Endodermal cell (in vitro differentiated cells): ENCODE measurements around the gene SPRYD4. TPM values are rescaled to one million over a fixed set of nuclear protein-coding genes. Genes with fewer than 3 reads are reported as not detected.

Experiments
- DNase-seq: peaks from one replicate; pipeline ENCODE4 v3.0.0-alpha.2; 2017
- H3K27ac ChIP-seq: 2 replicates; pipeline ENCODE4 v1.5.1; 2013; ENCODE audit warnings: mild to moderate bottlenecking, low read depth, low read length, moderate library complexity
- H3K27me3 ChIP-seq: 2 replicates; pipeline ENCODE4 v1.6.1; 2013; ENCODE audit warnings: mild to moderate bottlenecking, low read length, moderate library complexity; ENCODE audit not compliant: insufficient read depth, control insufficient read depth, poor library complexity, severe bottlenecking
- H3K36me3 ChIP-seq: 2 replicates; pipeline ENCODE4 v1.7.0; 2013; ENCODE audit warnings: mild to moderate bottlenecking, low read length, moderate library complexity; ENCODE audit not compliant: control insufficient read depth, insufficient read depth
- H3K4me1 ChIP-seq: one replicate; pipeline ENCODE4 v1.7.0; 2013; ENCODE audit warnings: low read length; ENCODE audit not compliant: control insufficient read depth, insufficient read depth
- H3K4me3 ChIP-seq: 2 replicates; pipeline ENCODE4 v1.5.1; 2013; ENCODE audit warnings: mild to moderate bottlenecking, low read length, moderate library complexity
- H3K9ac ChIP-seq: 2 replicates; pipeline ENCODE4 v1.6.1; 2013; ENCODE audit warnings: mild to moderate bottlenecking, low read length, moderate library complexity; ENCODE audit not compliant: poor library complexity, severe bottlenecking; ENCODE audit errors: extremely low read depth
- H3K9me3 ChIP-seq: 2 replicates; pipeline ENCODE4 v1.6.1; 2013; ENCODE audit warnings: mild to moderate bottlenecking, low read length, moderate library complexity; ENCODE audit not compliant: control insufficient read depth
- H3K27ac Mint-ChIP-seq: 2 replicates; pipeline ENCODE4 v1.8.0; 2020; ENCODE audit warnings: mixed read lengths
- H3K27me3 Mint-ChIP-seq: 2 replicates; pipeline ENCODE4 v1.8.0; 2021; ENCODE audit warnings: mild to moderate bottlenecking, mixed read lengths; ENCODE audit not compliant: insufficient read depth
- H3K36me3 Mint-ChIP-seq: 2 replicates; pipeline ENCODE4 v1.8.0; 2020; ENCODE audit warnings: low read depth, mixed read lengths
- H3K4me1 Mint-ChIP-seq: 2 replicates; pipeline ENCODE4 v1.8.0; 2020; ENCODE audit warnings: mixed read lengths
- H3K4me3 Mint-ChIP-seq: 2 replicates; pipeline ENCODE4 v1.8.0; 2020; ENCODE audit warnings: mild to moderate bottlenecking, moderate library complexity, mixed read lengths
- H3K9me3 Mint-ChIP-seq: 2 replicates; pipeline ENCODE4 v1.8.0; 2020; ENCODE audit warnings: mild to moderate bottlenecking, mixed read lengths
- CTCF ChIP-seq: fragments of 200-600 bp; sonication (generic); conservative IDR thresholded peaks from 2 replicates; pipeline ENCODE4 v1.5.0; 2021; ENCODE audit warnings: antibody characterized with exemption, mild to moderate bottlenecking
- WGBS, 2 experiments: methylation state at CpG; one replicate each; pipeline versions ENCODE4 v1.1.5 to v1.1.7; 2013; ENCODE audit warnings: missing lambda C conversion rate in 2 of 2, mixed read lengths in 1 of 2; ENCODE audit not compliant: insufficient coverage in 1 of 2, insufficient read length in 1 of 2; 5-methylcytosine and 5-hydroxymethylcytosine counted together
- total RNA-seq, 2 donors: library from RNA; stranded (reverse); fragmentation: NEBNext Ultra II Directional in 1 of 2; extraction: Animal tissue kit (Norgen Biotek cat#: 25700) in 1 of 2; gene quantifications; 2 replicates in 1 of 2; 3 replicates in 1 of 2; pipeline ENCODE4 v1.2.1, GENCODE V29; 2021

Gene SPRYD4
- total RNA-seq, 2 donors from 2014 or later = 2.9 to 3.8 TPM

- Mint-ChIP-seq H3K4me3 (no peak overlapping the region), H3K27me3 (peaks cover 11% of the 10 kb centered on the region), H3K9me3 (no peaks in the 10 kb centered on the region), H3K4me1 (peaks cover 8% of the 10 kb centered on the region), H3K27ac (no peak overlapping the region), H3K36me3 (peaks cover 10% of the 10 kb centered on the region)
- H3K4me1 ChIP-seq = no peaks in the 10 kb centered on the region
- H3K27ac ChIP-seq = no peak overlapping the region
- no peaks in the 10 kb centered on the region for H3K36me3 ChIP-seq
- H3K27me3 ChIP-seq = no peaks in the 10 kb centered on the region
- no peak overlapping the region for H3K9ac ChIP-seq
- 82 to 100% methylated on average over 3 to 5 of the region's 5 CpGs for WGBS, 2 experiments
- H3K4me3 ChIP-seq = no peak overlapping the region
- no peaks in the 10 kb centered on the region for H3K9me3 ChIP-seq
- no peak for TF ChIP-seq CTCF
- no peak for DNase-seq
These were observed 17.2 kb upstream of the SPRYD4 start for GRCh38 chr12:56451147-56451546.

- no peak for TF ChIP-seq CTCF
These were observed 13.8 kb upstream of the SPRYD4 start, which contains the start of gene MIP for GRCh38 chr12:56454557-56454956. MIP (minus strand) TSS chr12:56454657; CDS start chr12:56454613, 44 bp downstream.

GRCh38 chr12:56457817-56458216 is 10.6 kb upstream of the SPRYD4 start:
- Mint-ChIP-seq H3K9me3 (no peaks in the 10 kb centered on the region), H3K27ac (no peak overlapping the region), H3K4me3 (no peak overlapping the region), H3K4me1 (peaks cover 2% of the 10 kb centered on the region), H3K27me3 (peaks cover 8% of the 10 kb centered on the region), H3K36me3 (no peaks in the 10 kb centered on the region)
- no peak for DNase-seq
- no peak overlapping the region for H3K9ac ChIP-seq
- no peak for TF ChIP-seq CTCF
- H3K36me3 ChIP-seq = no peaks in the 10 kb centered on the region
- no peaks in the 10 kb centered on the region for H3K9me3 ChIP-seq
- no peak overlapping the region for H3K27ac ChIP-seq
- H3K4me3 ChIP-seq = no peak overlapping the region
- WGBS, 2 experiments = 96 to 100% methylated on average over 2 to 4 of the region's 4 CpGs
- no peaks in the 10 kb centered on the region for H3K4me1 ChIP-seq
- no peaks in the 10 kb centered on the region for H3K27me3 ChIP-seq

More at GRCh38 chr12:56454557-56454956, 13.8 kb upstream of the SPRYD4 start, which contains the start of gene MIP:
- no peak for DNase-seq
- 94 to 100% methylated on average over 2 to 5 of the region's 5 CpGs for WGBS, 2 experiments
- Histone ChIP-seq H3K27me3 (no peaks in the 10 kb centered on the region), H3K9me3 (no peaks in the 10 kb centered on the region), H3K4me1 (no peaks in the 10 kb centered on the region), H3K27ac (no peak within 1 kb of the TSS), H3K36me3 (no peaks in the 10 kb centered on the region), H3K4me3 (no peak within 1 kb of the TSS), H3K9ac (no peak within 1 kb of the TSS)
- Mint-ChIP-seq H3K27ac (no peak within 1 kb of the TSS), H3K9me3 (no peaks in the 10 kb centered on the region), H3K4me1 (peaks cover 7% of the 10 kb centered on the region), H3K4me3 (no peak within 1 kb of the TSS), H3K27me3 (peaks cover 11% of the 10 kb centered on the region), H3K36me3 (no peaks in the 10 kb centered on the region)
